AG09309 (cell line): ENCODE data around the gene TRABD2A.
"Not testable (repeated sequence)": the region's sequence is repeated elsewhere in the genome, so short reads cannot be mapped to it uniquely, and the experiment has no call there.

Source experiments
- DNase-seq: peaks from one replicate; pipeline ENCODE4 v3.0.0-alpha.2; 2010; ENCODE audit warnings: low read depth
- H3K4me3 ChIP-seq: 2 replicates; pipeline ENCODE4 v1.5.1; 2011; ENCODE audit warnings: mild to moderate bottlenecking, low read depth, low read length, moderate library complexity; ENCODE audit not compliant: control insufficient read depth
- TF ChIP-seq, protein P1 (sequence below): IDR thresholded peaks from 2 replicates; pipeline ENCODE4 v1.5.1; 2011; ENCODE audit warnings: mild to moderate bottlenecking, low read depth, low read length, inconsistent platforms; ENCODE audit not compliant: insufficient read depth, control insufficient read depth; ENCODE audit errors: missing control alignments

Gene TRABD2A

GRCh38 chr2:84781942-84782716 lies 98.8 kb downstream of the TRABD2A start:
- DNase-seq, result no peak
- TF ChIP-seq, protein P1, sequence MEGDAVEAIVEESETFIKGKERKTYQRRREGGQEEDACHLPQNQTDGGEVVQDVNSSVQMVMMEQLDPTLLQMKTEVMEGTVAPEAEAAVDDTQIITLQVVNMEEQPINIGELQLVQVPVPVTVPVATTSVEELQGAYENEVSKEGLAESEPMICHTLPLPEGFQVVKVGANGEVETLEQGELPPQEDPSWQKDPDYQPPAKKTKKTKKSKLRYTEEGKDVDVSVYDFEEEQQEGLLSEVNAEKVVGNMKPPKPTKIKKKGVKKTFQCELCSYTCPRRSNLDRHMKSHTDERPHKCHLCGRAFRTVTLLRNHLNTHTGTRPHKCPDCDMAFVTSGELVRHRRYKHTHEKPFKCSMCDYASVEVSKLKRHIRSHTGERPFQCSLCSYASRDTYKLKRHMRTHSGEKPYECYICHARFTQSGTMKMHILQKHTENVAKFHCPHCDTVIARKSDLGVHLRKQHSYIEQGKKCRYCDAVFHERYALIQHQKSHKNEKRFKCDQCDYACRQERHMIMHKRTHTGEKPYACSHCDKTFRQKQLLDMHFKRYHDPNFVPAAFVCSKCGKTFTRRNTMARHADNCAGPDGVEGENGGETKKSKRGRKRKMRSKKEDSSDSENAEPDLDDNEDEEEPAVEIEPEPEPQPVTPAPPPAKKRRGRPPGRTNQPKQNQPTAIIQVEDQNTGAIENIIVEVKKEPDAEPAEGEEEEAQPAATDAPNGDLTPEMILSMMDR, result no peak
- no peak overlapping the region for H3K4me3 ChIP-seq

DNA sequence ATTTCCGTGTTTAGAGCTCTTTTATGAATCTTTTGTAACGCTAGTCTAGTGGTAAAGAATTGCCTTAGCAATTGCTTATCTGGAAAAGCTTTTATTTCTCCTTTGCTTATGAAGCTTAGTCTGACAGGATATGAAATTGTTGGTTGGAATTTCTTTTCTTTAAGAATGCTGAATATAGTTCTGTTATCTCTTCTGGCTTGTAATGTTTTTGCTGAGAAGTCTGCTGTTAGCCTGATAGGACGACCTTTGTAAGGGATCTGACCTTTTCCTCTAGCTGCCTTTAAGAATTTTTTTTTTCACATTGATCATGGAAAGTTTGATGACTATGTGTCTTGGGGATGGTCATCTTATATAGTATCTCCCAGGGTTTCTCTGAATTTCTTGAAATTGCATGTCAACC lies 101.1 kb downstream of the TRABD2A start:
- DNase-seq, result no peak
- TF ChIP-seq, protein P1, result no peak
- H3K4me3 ChIP-seq, result no peak overlapping the region

GRCh38 chr2:84778911-84779690 lies 101.8 kb downstream of the TRABD2A start:
- no peak for DNase-seq
- TF ChIP-seq, protein P1, result no peak
- H3K4me3 ChIP-seq, result no peak overlapping the region

GRCh38 chr2:84776011-84776410 lies 104.9 kb downstream of the TRABD2A start:
- TF ChIP-seq, protein P1, result no peak
- DNase-seq, result no peak
- H3K4me3 ChIP-seq, result no peak overlapping the region

- not testable (repeated sequence) for DNase-seq, H3K4me3 ChIP-seq
Observed at GRCh38 chr2:84773562-84773961, 107.3 kb downstream of the TRABD2A start.
